ENCODE measurements around the gene C1QTNF1. TPM values are rescaled to one million over a fixed set of nuclear protein-coding genes. Genes with fewer than 3 reads are reported as not detected.

The C1QTNF1 gene
- total and polyA plus RNA-seq, 9 of the 15 experiments (the other 6 are each of a cell fraction or from before 2014, with no cell fraction given) = 0.09 TPM; not detected in 8

DNA sequence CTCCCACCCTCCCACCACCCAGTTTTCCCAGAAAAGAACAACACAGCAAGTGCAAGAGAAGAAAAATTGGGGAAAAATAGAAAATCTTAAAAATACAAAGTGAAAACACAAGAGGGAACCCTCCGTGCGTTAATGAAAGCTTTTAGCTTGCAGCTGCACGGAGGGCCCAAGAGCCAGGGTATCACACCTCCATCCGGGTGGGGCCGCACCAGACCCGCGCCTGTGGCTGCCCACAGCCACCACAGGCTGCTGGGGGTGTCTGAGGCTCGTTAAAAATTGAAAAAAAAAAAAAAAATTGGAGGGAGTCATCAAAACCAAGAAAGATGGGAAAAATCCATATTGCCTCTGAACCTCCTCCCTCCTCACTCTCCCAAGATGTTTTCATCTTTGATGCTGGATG, 69.3 kb downstream of the C1QTNF1 start:
- Histone ChIP-seq H3K4me2 (ENCODE audit: insufficient read depth, low read length) (no peak overlapping the region), H3K9me1 (ENCODE audit: control insufficient read depth, insufficient read depth, low read length) (no peaks in the 10 kb centered on the region), H3K4me3 (no peak overlapping the region), H3K4me1 (replicated peaks in 1 of 2; ENCODE audit: control insufficient read depth in 2 of 2, insufficient read depth in 2 of 2, low read length in 2 of 2) (peaks cover 0 to 27% of the 10 kb centered on the region in 2 experiments; a peak in 2 of 5 replicates), H3K79me2 (ENCODE audit: control insufficient read depth, insufficient read depth, low read length) (no peaks in the 10 kb centered on the region), H2AFZ (ENCODE audit: low read depth, low read length) (no peak overlapping the region), H3K27me3 (ENCODE audit: control insufficient read depth in 2 of 2, insufficient read depth in 2 of 2, low read length in 2 of 2) (peaks cover 17 to 45% of the 10 kb centered on the region in 2 experiments; a peak in 4 of 5 replicates), H4K20me1 (replicated peaks; ENCODE audit: control insufficient read depth, insufficient read depth, low read length) (peaks cover 18% of the 10 kb centered on the region), H3K27ac (ENCODE audit: extremely low read depth, low read depth, low read length) (no peak overlapping the region), H3K9me3 (replicated peaks; ENCODE audit: control insufficient read depth, insufficient read depth, low read depth, low read length) (no peaks in the 10 kb centered on the region), H3K36me3 (ENCODE audit: control insufficient read depth, insufficient read depth, low read length) (no peaks in the 10 kb centered on the region), H3K9ac (ENCODE audit: insufficient read depth in 1 of 2, low read depth in 2 of 2, low read length in 2 of 2) (no peak overlapping the region)
- DNase-seq (ENCODE audit: extremely low read depth in 1 of 4, low spot score in 3 of 4) = no peak
- intact Hi-C loops (cut with micrococcal nuclease) = no loop called here
- ChIA-PET CTCF (ENCODE audit: low intra/inter-chr PET ratio) (no interaction called here), POLR2A (interaction anchor here (0.5 to 2.3 kb wide), 4 partner anchors 8 to 746 kb away, joined by 3 to 9 read pairs (median 5); partner anchors contain the start of gene CBX4)
- ATAC-seq = no peak
- no peak for FAIRE-seq
- in situ Hi-C loops (cut with MboI) = no loop called here
- WGBS (ENCODE audit: insufficient coverage, low coverage, missing lambda C conversion rate) = 0% methylated on average over 8 of the region's 8 CpGs
- BruUV-seq (replicated peaks) = no TSS peak
- TF ChIP-seq, protein P1, sequence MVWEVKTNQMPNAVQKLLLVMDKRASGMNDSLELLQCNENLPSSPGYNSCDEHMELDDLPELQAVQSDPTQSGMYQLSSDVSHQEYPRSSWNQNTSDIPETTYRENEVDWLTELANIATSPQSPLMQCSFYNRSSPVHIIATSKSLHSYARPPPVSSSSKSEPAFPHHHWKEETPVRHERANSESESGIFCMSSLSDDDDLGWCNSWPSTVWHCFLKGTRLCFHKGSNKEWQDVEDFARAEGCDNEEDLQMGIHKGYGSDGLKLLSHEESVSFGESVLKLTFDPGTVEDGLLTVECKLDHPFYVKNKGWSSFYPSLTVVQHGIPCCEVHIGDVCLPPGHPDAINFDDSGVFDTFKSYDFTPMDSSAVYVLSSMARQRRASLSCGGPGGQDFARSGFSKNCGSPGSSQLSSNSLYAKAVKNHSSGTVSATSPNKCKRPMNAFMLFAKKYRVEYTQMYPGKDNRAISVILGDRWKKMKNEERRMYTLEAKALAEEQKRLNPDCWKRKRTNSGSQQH (CRISPR knock-in tag; IDR thresholded peaks at IDR 0.05) = no peak
- TF ChIP-seq TCF3 (CRISPR knock-in tag; IDR thresholded peaks at IDR 0.05) (no peak), ZNF311 (CRISPR knock-in tag; IDR thresholded peaks at IDR 0.05) (no peak), GABPB1 (CRISPR knock-in tag; IDR thresholded peaks at IDR 0.05) (no peak), ZNF140 (CRISPR knock-in tag; IDR thresholded peaks at IDR 0.05) (no peak), EWSR1 (IDR thresholded peaks at IDR 0.05; ENCODE audit: borderline replicate concordance, low read depth, partially characterized antibody) (no peak), ZNF77 (CRISPR knock-in tag; IDR thresholded peaks at IDR 0.05) (no peak), POLR2AphosphoS5 (IDR thresholded peaks at IDR 0.05; ENCODE audit: control insufficient read depth, insufficient read depth, low read depth, low read length) (no peak)
- TF ChIP-seq, protein P2, sequence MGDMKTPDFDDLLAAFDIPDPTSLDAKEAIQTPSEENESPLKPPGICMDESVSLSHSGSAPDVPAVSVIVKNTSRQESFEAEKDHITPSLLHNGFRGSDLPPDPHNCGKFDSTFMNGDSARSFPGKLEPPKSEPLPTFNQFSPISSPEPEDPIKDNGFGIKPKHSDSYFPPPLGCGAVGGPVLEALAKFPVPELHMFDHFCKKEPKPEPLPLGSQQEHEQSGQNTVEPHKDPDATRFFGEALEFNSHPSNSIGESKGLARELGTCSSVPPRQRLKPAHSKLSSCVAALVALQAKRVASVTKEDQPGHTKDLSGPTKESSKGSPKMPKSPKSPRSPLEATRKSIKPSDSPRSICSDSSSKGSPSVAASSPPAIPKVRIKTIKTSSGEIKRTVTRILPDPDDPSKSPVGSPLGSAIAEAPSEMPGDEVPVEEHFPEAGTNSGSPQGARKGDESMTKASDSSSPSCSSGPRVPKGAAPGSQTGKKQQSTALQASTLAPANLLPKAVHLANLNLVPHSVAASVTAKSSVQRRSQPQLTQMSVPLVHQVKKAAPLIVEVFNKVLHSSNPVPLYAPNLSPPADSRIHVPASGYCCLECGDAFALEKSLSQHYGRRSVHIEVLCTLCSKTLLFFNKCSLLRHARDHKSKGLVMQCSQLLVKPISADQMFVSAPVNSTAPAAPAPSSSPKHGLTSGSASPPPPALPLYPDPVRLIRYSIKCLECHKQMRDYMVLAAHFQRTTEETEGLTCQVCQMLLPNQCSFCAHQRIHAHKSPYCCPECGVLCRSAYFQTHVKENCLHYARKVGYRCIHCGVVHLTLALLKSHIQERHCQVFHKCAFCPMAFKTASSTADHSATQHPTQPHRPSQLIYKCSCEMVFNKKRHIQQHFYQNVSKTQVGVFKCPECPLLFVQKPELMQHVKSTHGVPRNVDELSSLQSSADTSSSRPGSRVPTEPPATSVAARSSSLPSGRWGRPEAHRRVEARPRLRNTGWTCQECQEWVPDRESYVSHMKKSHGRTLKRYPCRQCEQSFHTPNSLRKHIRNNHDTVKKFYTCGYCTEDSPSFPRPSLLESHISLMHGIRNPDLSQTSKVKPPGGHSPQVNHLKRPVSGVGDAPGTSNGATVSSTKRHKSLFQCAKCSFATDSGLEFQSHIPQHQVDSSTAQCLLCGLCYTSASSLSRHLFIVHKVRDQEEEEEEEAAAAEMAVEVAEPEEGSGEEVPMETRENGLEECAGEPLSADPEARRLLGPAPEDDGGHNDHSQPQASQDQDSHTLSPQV (IDR thresholded peaks at IDR 0.05) = no peak
- TF ChIP-seq, protein P3, sequence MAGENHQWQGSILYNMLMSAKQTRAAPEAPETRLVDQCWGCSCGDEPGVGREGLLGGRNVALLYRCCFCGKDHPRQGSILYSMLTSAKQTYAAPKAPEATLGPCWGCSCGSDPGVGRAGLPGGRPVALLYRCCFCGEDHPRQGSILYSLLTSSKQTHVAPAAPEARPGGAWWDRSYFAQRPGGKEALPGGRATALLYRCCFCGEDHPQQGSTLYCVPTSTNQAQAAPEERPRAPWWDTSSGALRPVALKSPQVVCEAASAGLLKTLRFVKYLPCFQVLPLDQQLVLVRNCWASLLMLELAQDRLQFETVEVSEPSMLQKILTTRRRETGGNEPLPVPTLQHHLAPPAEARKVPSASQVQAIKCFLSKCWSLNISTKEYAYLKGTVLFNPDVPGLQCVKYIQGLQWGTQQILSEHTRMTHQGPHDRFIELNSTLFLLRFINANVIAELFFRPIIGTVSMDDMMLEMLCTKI (IDR thresholded peaks at IDR 0.05; ENCODE audit: partially characterized antibody) = no peak

All from K562 (cell line).